ENCODE results near the gene ETNK2.
"Not testable (repeated sequence)": the region's sequence is repeated elsewhere in the genome, so short reads cannot be mapped to it uniquely, and the experiment has no call there.

ETNK2 gene

DNA sequence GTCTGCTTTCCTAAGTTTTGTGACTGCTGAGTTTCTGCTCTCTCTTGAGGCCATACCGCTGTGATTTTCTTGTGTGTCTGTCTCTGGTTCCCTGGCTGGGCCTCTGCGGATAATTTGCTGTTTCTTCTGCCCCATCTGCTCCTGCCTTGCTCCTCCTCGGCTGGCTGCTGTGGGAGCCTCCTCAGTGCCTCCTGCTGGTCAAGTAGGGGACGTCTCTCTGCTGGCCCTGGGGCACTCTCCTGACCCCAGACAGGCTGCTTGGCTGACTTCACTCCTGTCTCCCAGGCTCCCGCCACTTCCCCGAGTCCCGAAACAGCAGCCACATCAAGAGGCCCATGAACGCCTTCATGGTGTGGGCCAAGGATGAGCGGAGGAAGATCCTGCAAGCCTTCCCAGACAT is 28.5 kb downstream of the ETNK2 start:
- no peak for FAIRE-seq

DNA sequence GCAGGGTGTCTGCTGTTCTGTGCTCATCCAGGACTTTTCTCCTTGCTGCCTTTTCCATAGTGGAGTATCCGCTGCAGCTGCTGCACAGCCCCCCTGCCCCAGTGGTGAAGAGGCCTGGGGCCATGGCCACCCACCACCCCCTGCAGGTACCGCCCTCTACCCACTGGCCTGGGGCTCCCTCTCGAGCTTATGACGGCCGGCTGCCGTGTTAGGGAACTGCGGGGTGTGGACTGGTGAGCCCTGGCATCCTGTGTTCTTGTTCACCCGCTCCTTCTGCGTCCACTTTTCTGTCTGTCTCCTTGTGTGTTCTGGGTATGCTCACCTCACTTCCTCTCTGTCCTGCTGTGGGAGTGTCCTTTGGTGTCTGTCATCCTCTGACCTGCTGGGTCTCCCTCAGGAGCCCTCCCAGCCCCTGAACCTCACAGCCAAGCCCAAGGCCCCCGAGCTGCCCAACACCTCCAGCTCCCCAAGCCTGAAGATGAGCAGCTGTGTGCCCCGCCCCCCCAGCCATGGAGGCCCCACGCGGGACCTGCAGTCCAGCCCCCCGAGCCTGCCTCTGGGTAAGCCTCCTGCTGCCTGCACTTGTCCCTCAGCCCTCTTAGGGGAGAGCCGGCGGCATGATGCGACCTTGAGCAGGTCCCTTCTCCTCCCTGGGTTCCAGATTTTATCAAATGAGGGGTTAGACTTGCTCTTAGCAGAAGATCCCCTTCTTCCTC is 29.8 kb downstream of the ETNK2 start:
- FAIRE-seq = no peak

DNA sequence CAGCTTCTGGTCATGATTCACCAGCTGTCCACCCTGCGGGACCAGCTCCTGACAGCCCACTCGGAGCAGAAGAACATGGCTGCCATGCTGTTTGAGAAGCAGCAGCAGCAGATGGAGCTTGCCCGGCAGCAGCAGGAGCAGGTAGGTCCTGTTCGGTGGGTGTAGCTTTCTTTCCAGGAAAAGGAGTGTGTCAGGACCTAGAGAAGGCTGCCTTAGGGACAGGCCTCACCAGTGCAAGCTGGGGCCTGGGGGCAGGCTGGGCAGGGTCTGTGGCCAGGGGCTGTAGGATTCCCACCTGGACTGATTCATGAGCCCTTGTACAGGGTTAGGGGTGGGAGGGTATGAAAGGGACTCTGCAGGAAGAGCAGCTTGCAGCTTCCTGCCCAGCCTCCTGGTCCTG is 35.3 kb downstream of the ETNK2 start:
- FAIRE-seq = no peak

DNA sequence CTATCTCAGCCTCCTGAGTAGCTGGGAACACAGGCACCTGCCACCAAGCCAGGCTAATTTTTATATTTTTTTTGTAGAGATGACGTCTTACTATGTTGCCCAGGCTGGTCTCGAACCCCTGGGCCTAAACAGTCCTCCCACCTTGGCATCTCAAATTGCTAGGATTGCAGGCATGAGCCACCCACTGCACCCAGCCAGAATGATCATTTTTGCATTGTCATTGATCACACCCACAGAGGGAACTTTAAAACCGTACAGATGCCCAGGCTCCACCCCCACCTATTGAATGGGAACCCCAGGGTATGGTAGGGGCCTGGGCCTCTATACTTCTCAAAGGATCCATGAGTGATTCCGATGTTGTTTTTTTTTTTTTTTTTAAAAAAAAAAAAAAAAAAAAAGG is 36.7 kb downstream of the ETNK2 start:
- FAIRE-seq = no peak

DNA sequence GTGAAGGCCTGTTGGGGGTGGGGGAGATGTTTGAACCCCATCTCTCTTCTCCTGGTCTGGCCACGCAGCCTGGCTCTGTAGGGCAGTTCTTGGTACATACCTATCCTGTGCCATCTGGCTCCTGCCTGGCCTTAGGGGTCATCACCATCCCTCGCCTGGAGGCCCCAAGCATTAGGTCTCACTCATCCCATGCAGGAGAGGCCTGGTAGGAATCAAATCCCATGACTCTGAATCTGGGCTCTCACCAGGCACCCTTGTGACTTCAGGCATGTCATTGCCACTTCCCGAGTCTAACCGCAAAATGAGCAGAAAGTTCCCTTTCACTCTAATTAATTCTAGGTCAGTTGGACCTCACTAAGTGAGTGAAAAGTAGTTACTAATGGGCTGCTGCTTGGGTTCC is 37.2 kb downstream of the ETNK2 start:
- FAIRE-seq = no peak

DNA sequence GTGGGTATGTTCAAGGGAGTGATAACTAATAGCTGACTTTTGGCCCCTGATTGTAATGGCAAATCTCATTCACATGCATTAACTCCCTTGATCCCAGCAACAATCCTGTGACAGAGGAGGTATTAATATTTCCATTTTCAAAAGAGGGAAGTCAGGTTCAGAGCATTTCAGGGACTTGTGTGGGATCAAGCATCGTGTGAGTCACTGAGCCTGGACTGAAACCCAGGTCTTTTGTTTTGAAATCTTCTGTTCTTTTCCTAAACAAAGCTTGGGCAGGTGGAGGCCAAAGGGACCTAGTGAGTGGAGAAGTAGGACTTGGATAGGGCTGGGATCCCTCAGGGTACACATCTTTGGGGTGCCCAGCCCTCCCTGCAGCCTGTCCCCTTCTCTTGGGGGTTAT is 37.9 kb downstream of the ETNK2 start:
- FAIRE-seq = no peak

DNA sequence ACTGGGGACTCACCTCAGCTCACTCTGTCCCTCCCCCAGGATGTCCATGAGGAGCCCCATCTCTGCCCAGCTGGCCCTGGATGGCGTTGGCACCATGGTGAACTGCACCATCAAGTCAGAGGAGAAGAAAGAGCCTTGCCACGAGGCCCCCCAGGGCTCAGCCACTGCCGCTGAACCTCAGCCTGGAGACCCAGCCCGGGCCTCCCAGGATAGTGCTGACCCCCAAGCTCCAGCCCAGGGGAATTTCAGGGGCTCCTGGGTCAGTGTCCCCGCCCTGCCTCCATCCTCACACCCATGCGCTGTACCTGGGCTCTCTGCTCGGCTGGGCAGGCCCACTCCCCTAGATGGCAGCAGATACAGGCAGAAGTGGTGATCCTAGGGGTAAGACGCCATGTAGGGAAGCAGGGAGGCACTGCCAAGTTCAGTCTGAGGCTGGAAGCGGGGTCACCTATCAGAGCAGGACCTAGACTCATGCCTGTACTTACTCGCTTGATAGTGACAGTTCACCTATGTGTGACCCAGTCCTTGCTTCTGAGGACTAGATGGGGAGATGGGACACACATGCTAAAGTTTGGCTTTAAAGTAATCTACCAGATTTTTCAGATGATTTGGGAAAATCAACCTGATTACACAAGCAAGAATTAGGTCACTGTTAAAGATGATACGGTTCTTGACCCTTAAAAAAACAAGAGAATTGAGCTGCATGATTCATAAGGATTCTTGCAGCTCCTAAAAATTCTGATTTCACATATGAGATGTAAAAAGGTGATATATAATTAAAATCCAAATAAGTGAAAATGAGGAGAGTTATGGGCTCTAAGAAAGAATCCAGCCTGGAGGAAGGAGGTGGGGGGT is 38.7 kb downstream of the ETNK2 start:
- FAIRE-seq = no peak

DNA sequence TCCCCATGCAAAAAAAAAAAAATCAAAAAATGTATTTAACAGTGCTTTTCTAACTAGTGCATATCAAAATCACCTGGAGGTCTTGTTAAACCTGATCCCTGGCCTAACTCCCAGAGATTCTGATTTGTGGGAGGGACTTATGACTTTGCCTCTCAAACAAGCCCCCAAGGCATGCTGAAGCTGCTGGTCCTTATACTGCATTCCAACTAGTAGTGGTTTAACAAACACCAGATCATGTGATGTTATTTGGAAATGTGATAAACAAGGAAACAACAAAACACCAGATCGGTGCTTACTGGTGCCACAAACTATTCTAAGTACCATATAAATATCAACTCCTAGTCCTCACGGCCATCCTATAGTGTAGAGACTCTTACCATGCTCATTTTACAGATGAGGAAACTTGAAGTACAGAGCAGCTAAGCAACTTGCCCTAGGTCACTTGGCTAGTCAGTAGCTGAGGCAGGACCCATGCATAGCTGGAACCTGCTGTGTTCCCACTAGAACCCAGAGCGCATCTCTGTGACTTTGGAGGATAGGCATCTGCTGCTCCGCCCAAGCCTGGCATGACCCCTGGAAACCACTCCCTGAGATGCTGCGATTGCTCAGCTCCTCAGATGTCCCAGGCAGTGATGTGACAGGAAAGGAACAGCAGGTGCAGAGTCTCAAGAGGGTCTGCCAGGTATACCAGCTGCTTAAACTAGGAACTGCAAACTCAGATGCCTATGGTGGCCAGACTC is 40.8 kb downstream of the ETNK2 start:
- no peak for FAIRE-seq

DNA sequence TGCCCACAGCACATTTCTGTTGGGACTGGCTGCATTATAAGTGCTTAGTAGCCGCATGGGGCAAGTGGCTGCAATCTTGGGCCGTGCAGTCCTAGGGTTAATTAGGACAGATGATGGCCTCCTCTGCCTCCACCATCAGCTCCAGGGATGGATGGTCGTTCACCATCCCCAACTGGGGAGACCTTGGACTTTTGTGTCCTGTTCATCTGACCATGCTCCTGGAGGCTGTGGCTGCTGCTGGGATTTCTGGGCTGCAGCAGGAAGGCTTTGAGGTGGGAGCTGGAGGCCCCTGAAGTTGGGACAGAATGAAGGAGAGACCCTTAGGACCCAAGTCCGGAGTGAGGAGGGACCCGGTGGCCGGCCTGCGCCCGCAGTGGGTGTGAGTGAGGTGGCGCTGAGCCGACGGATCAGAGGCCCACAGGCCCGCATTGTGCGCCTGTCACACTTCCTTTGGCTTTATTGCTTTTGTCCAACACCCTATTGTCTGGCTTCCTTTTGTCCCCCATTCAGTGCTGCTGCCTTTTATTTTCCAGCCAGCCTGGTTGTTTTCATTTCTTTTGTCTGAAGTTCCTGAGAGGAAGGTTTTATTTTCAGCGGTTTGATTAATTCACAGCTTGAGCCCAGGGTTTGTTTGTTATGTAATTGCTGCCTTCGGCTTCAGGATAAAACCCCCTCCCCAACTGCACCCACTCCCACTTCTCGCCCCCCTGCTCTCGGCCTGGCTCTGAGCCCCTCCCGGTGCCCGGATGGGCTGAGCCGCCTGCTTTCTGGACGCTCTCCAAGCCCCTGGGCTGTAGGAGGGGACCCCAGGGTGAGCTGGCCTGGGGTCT is 43.3 kb downstream of the ETNK2 start:
- FAIRE-seq = no peak

DNA sequence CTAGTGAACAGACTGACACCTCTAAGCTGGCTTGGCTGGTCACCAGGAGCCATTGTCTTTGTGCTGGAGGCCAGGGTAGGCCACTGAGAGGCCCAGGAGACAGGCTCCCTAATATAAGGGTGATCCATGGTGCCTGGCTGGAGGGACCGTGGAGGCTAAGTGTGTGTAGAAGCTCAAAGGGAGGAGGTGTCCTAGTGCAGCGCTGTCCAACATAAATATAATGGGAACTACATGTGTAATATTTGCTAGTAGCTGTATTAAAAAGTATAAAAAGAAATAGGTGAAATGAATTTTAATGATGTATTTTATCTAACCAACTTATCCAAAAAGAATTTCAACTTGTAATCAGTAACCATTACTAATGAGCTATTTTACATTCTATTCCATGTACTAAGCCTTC is 44.0 kb downstream of the ETNK2 start:
- FAIRE-seq = no peak

DNA sequence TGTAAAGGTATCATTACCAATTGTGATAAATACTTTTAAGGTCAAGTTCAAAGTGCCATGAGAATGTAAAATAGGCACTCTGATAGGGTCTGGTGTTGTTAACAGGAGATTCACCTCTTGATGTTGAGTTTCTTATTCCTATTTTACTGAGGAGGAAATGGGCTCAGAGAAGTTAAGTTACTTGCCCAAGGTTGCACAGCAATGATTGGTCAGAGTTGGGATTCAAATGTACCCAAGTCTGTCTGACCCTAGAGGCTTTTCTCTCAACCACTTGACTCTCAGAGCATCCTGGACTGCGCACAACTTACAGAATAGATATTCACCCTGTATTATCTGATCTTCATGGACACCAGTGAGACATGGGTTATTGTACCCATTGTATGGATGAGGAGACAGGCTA is 45.0 kb downstream of the ETNK2 start:
- FAIRE-seq = no peak

DNA sequence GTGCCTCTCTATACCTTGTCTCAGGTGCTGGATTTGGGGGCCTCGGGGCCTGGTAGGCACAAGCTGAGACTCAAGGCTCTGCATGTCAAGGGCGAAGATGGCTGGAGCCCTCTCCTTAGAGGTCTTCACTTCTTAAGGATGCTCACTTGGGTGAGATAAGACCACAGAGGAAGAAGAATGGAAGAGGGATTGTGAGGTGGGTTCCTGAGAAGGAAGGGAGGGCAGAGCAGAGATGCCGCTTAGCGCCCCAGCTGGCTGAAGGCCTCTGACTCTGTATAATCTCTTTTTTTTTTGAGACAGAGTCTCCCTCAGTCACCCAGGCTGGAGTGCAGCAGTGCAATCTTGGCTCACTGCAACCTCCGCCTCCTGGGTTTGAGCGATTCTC is 46.7 kb downstream of the ETNK2 start:
- FAIRE-seq = no peak

DNA sequence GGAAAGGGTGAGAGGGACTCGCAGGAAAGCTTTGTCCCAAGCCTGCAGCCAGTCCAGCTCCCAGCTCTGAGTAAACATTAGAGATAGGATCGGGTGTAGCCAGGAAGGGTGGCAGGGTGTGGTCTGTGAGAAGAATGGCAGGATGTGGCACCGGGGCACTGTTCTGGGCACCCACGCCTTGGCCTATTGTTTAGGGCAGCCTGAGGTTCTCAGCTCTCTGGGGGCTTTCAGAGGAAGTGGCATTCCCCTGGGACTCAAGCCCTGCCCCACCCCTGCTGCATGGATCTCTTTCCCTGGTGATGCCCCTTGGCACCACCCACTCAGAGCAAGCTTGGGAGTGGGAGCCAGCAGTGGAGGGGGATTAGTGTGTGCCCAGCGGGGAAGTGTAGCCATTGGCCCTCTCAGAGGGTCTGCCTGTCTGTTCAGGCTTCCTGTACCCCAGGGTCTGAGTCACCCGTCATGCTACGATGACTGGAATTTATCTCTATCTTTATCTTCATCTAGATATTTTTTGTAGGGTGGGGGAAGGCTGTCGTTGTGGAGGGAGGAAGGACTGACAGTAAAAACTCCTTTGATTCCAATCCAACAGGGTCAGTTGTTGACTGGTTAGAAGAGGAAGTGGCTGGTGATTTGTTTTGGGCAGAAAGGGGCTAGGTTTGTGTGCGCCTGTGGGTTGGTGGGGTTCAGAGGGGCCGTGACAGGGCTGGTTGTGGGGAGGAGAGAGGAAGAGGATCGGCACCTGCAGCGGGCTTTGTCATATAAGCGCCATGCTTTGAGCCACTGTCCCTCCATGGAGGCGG is 47.3 kb downstream of the ETNK2 start:
- FAIRE-seq = no peak

DNA sequence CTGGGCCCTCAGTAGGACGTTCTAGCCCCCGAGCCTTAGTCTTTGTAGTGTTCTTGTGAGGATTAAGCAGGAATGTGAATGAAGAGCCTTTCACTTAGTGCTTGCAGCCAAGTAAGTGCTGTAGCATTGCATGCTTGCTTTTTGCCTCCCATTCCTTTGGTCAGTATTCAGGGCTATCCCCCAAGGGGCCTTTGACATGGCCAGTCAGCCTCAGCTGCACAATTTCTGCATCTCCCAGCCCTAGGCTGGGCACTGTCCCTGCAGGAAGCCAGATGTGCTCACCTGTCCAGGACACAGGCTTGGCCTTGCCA is 48.5 kb downstream of the ETNK2 start:
- no peak for FAIRE-seq

DNA sequence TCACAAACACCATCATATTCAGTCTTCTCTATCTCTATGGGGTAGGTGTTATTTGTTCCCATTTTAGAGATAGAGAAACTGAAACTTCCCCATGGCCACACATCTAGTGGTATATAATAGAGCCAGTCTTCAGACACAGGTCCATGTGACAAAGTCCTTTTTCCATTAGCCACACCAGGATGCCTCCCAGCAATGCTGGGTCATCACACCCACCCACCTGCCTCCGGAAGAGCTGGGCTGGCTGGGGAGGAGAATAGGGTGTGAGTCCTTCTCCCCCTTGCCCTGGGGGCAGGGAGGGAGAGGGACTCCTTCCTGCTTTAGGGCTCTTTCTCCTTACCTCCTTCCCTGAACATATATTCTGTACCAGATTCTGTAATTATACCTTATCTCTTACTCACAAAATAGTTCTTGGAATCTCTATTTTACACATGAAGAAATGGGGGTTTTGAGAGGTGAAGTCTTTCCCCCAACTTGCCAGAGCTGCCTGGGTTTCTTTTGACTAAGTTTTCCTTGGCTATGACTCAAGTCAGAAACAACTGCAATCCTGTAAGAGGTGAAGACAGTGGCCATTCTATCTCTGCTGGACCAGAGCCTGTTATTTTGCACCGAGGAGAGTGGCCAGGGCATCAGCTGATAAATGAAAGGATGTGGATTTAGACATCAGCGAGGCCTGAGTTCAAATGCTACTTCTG is 49.0 kb downstream of the ETNK2 start:
- no peak for FAIRE-seq

DNA sequence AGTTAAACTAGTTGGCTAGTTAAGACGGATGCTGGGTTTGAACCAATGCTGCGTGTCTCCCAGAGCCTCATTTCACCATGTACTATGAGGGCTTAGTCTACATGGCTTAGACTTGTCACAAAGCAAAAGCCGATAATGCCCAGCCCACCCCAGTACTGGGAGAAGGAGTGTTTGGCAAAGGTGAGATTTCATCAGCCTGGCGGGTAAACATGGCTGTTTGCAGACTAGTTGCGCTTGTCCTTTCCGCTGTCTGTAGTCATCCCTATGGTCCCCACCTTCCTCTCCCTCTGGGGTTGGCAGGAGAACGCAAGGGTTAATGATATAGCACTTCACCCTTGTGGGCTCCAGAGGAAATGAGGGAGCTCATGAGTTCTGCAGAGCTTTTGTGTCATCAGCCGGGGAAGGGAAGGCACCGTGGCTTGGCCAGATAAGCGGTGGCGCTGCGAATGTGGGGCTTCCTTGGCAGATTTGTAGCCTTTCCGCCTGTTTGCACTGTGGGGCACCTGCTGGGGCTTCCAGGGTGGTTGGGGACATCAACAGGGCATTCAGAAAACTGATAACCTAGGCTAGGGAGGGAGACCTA is 49.7 kb downstream of the ETNK2 start:
- no peak for FAIRE-seq

DNA sequence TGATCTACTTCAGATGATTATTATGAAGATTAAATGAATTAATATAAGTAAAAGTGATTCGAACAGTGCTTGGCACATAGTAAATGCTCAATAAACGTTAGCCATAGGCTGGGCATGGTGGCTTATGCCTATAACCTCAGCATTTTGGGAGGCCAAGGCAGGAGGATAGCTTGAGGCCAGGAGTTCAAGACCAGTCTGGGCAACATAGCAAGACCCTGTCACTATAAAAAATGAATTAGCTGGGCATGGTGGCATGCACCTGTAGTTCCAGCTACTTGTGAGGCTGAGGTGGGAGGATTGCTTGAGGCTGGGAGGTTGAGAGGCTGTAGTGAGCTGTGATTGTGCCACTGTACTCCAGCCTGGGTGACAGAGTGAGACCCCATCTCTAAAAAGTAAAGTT is 52.1 kb downstream of the ETNK2 start:
- not testable (repeated sequence) for FAIRE-seq

DNA sequence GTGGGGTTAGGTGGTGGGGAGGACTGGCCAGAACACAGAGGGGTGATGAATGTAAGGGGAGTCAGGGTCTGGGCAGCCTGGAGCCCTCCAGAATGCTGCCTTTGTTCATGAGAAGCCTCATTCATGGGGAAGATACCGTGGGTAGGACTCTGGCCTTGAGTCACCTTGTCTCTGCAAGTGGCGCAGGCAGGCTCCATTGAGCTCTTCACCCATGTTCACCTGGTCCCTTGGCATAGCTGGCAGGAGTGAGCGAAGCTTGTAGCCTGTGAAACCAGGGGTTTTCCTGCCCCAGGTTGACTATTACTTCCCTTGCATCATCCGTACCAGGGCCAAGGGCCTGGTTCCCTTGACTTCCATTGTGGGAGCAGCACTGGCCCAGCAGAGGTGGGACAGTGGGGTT is 53.2 kb downstream of the ETNK2 start:
- FAIRE-seq = no peak

DNA sequence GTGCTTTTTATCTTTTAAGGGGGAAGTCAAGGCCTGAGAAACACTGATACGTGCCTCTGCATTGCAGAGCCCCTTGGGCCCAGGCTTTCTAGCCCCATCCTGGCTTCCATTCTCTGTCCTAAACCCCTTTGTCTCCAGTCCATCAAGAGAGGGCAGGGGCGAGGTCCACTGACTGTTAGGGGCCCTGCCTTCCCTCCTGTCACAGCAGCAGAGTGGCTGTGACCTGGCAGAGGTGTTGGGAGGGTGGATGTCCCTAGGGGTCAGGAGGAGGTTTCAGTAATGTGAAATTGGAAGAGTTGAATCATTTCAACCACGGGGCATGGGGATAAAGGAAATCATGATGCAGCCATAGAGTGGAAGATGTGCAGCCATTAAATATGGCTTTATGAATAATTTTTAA is 54.9 kb downstream of the ETNK2 start:
- FAIRE-seq = no peak

DNA sequence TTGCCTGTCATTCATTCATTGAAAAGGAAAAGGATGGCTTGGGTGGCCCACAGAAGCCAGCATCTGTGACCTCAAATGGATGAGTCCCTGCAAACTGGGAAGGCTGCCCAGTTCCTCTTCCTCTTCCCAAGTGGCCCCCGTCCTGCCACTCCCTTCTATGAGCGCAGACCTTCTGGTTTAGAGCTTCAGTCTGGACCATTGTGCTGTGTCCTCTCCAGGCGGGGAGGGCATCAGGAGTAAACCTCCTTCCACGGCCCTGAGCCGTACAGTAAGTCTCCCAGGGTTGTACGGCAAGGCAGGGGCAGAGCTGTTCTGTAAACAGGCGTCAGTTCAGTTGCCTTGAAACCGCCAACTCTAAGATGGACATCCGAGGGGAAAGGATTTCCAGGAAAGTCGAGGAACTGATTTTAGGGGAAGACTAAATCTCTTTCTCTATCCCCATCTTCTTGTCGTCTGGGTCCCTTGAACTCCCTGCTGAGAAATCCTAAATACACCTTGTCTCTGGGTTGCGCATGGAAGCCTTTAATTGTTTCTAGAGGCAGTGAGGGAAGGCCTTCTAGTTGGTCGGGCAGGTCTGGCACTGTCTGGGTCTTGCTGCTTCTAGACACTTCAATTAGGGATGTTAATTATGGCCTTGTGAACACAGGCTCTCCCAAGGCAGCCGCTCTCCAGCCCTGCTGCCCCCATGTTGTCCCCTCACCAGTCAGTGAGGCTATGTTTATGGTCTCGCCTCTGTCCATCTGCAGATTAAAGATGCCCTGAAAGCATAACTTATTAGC is 56.8 kb downstream of the ETNK2 start:
- no peak for FAIRE-seq

Data from islet of Langerhans (tissue), 1 donor.